H9 (cell line): ENCODE measurements around the gene DMRTA2. TPM values are rescaled to one million over a fixed set of nuclear protein-coding genes. Genes with fewer than 3 reads are reported as not detected.

Experiments
- DNase-seq: peaks from one replicate; pipeline ENCODE4 v3.0.0-alpha.2; 2017
- H2AFZ ChIP-seq: one replicate; pipeline ENCODE4 v1.6.1; 2013; ENCODE audit warnings: mild to moderate bottlenecking, low read length, control low read depth, moderate library complexity
- H2AK5ac ChIP-seq: 2 replicates; pipeline ENCODE4 v1.6.1; 2013; ENCODE audit warnings: low read length, control low read depth, mixed read lengths; ENCODE audit not compliant: insufficient read length
- H2BK120ac ChIP-seq: one replicate; pipeline ENCODE4 v1.6.1; 2013; ENCODE audit warnings: low read depth, mild to moderate bottlenecking, low read length, control low read depth, inconsistent platforms; ENCODE audit not compliant: poor library complexity, severe bottlenecking
- H2BK12ac ChIP-seq: 2 replicates; pipeline ENCODE4 v1.6.1; 2013; ENCODE audit warnings: low read length, control low read depth, mixed read lengths, low read depth; ENCODE audit not compliant: insufficient read length
- H2BK15ac ChIP-seq: 2 replicates; pipeline ENCODE4 v1.6.1; 2013; ENCODE audit warnings: low read depth, low read length, control low read depth
- H2BK20ac ChIP-seq: one replicate; pipeline ENCODE4 v1.6.1; 2013; ENCODE audit warnings: low read depth, mild to moderate bottlenecking, low read length, control low read depth, inconsistent platforms; ENCODE audit not compliant: poor library complexity, severe bottlenecking
- H2BK5ac ChIP-seq: 2 replicates; pipeline ENCODE4 v1.6.1; 2013; ENCODE audit warnings: low read length, control low read depth, mixed read lengths; ENCODE audit not compliant: insufficient read length
- H3K14ac ChIP-seq: 2 replicates; pipeline ENCODE4 v1.6.1; 2013; ENCODE audit warnings: low read length, control low read depth; ENCODE audit not compliant: insufficient read depth
- H3K18ac ChIP-seq: 2 replicates; pipeline ENCODE4 v1.6.1; 2013; ENCODE audit warnings: low read depth, mild to moderate bottlenecking, mixed read lengths, low read length, control low read depth; ENCODE audit not compliant: insufficient read length
- H3K23ac ChIP-seq: 2 replicates; pipeline ENCODE4 v1.6.1; 2013; ENCODE audit warnings: low read length, control low read depth, mixed read lengths, low read depth; ENCODE audit not compliant: insufficient read length
- H3K23me2 ChIP-seq: 2 replicates; pipeline ENCODE4 v1.6.1; 2013; ENCODE audit warnings: low read depth, mild to moderate bottlenecking, mixed read lengths, low read length, control low read depth; ENCODE audit not compliant: insufficient read length, poor library complexity, severe bottlenecking
- H3K27ac ChIP-seq: 2 replicates; pipeline ENCODE4 v1.5.1; 2013; ENCODE audit warnings: low read length, control low read depth, mixed read lengths, low read depth; ENCODE audit not compliant: insufficient read length
- H3K27me3 ChIP-seq: 2 replicates; pipeline ENCODE4 v1.6.1; 2013; ENCODE audit warnings: low read length, control low read depth, inconsistent platforms; ENCODE audit not compliant: insufficient read depth
- H3K4ac ChIP-seq: 2 replicates; pipeline ENCODE4 v1.6.1; 2013; ENCODE audit warnings: low read depth, mild to moderate bottlenecking, control low read depth, inconsistent platforms, low read length, moderate library complexity
- H3K4me1 ChIP-seq: 2 replicates; pipeline ENCODE4 v1.6.1; 2013; ENCODE audit warnings: low read length, control low read depth, inconsistent platforms; ENCODE audit not compliant: insufficient read depth
- H3K4me2 ChIP-seq: 2 replicates; pipeline ENCODE4 v1.6.1; 2013; ENCODE audit warnings: low read length, control low read depth, mixed read lengths; ENCODE audit not compliant: insufficient read length, insufficient read depth
- H3K56ac ChIP-seq: 2 replicates; pipeline ENCODE4 v1.6.1; 2013; ENCODE audit warnings: low read depth, mild to moderate bottlenecking, mixed read lengths, low read length, control low read depth; ENCODE audit not compliant: insufficient read length
- H3K79me1 ChIP-seq: 2 replicates; pipeline ENCODE4 v1.6.1; 2013; ENCODE audit warnings: low read depth, mild to moderate bottlenecking, moderate library complexity, low read length, control low read depth, inconsistent platforms; ENCODE audit not compliant: insufficient read depth, poor library complexity, severe bottlenecking
- H3K79me2 ChIP-seq: 2 replicates; pipeline ENCODE4 v1.6.1; 2013; ENCODE audit warnings: low read length, control low read depth, inconsistent platforms; ENCODE audit not compliant: insufficient read depth
- H3K9ac ChIP-seq: 2 replicates; pipeline ENCODE4 v1.6.1; 2013; ENCODE audit warnings: low read length, control low read depth, mixed read lengths; ENCODE audit not compliant: insufficient read length; ENCODE audit errors: extremely low read depth
- H3K9me3 ChIP-seq: one replicate; pipeline ENCODE4 v1.6.1; 2013; ENCODE audit warnings: low read depth, low read length, inconsistent platforms; ENCODE audit not compliant: control insufficient read depth
- H3T11ph ChIP-seq: one replicate; pipeline ENCODE4 v1.6.1; 2013; ENCODE audit warnings: mild to moderate bottlenecking, low read length, control low read depth, inconsistent platforms
- H4K20me1 ChIP-seq: one replicate; pipeline ENCODE4 v1.6.1; 2013; ENCODE audit not compliant: control insufficient read depth, insufficient read length, insufficient read depth
- H4K5ac ChIP-seq: 2 replicates; pipeline ENCODE4 v1.6.1; 2013; ENCODE audit warnings: low read depth, mild to moderate bottlenecking, mixed read lengths, low read length, control low read depth; ENCODE audit not compliant: insufficient read length
- H4K8ac ChIP-seq: replicated peaks from 2 replicates; pipeline ENCODE4 v1.6.1; 2013; ENCODE audit warnings: low read length, control low read depth, mixed read lengths, low read depth; ENCODE audit not compliant: insufficient read length
- H4K91ac ChIP-seq: 2 replicates; pipeline ENCODE4 v1.6.1; 2013; ENCODE audit warnings: low read depth, mild to moderate bottlenecking, moderate library complexity, mixed read lengths, low read length, control low read depth; ENCODE audit not compliant: insufficient read length
- H3K27ac Mint-ChIP-seq, 3 experiments: 2 replicates in 2 of 3; 3 replicates in 1 of 3; pipeline ENCODE4 v1.8.0; 2020 to 2021; ENCODE audit warnings: mixed read lengths in 3 of 3, mild to moderate bottlenecking in 1 of 3, moderate library complexity in 1 of 3
- H3K27me3 Mint-ChIP-seq: 2 replicates; pipeline ENCODE4 v1.8.0; 2021; ENCODE audit warnings: low read depth, mild to moderate bottlenecking, moderate library complexity, mixed read lengths
- H3K36me3 Mint-ChIP-seq, 3 experiments: 2 replicates in 2 of 3; 3 replicates in 1 of 3; pipeline ENCODE4 v1.8.0; 2020 to 2021; ENCODE audit warnings: low read depth in 3 of 3, mixed read lengths in 3 of 3; ENCODE audit not compliant: insufficient read depth in 1 of 3
- H3K4me1 Mint-ChIP-seq, 2 experiments: 2 replicates each; pipeline ENCODE4 v1.8.0; 2020; ENCODE audit warnings: mixed read lengths in 2 of 2
- H3K4me3 Mint-ChIP-seq, 2 experiments: 2 replicates in 1 of 2; 3 replicates in 1 of 2; pipeline ENCODE4 v1.8.0; 2020 to 2021; ENCODE audit warnings: mild to moderate bottlenecking in 2 of 2, mixed read lengths in 2 of 2, moderate library complexity in 1 of 2
- H3K9me3 Mint-ChIP-seq, 2 experiments: 2 replicates in 1 of 2; 3 replicates in 1 of 2; pipeline ENCODE4 v1.8.0; 2020; ENCODE audit warnings: mild to moderate bottlenecking in 2 of 2, mixed read lengths in 2 of 2, moderate library complexity in 1 of 2
- CTCF ChIP-seq: fragments of 200-600 bp; sonication (generic); conservative IDR thresholded peaks from 3 replicates; pipeline ENCODE4 v1.8.0; 2021; ENCODE audit warnings: antibody characterized with exemption, mild to moderate bottlenecking
- WGBS: extraction: QIAGEN DNeasy Blood & Tissue Kit; methylation state at CpG from one replicate; pipeline ENCODE4 v1.1.7; 2013; ENCODE audit warnings: missing lambda C conversion rate, low lambda C conversion rate, mixed read lengths; ENCODE audit not compliant: insufficient read length; ENCODE audit errors: extremely low coverage; 5-methylcytosine and 5-hydroxymethylcytosine counted together
- total RNA-seq: library from RNA; stranded (reverse); gene quantifications from 2 replicates; pipeline ENCODE4 v1.2.1, GENCODE V29; 2021

DMRTA2 gene
- total RNA-seq, 1 experiment from 2014 or later: 0.11 TPM

DNA sequence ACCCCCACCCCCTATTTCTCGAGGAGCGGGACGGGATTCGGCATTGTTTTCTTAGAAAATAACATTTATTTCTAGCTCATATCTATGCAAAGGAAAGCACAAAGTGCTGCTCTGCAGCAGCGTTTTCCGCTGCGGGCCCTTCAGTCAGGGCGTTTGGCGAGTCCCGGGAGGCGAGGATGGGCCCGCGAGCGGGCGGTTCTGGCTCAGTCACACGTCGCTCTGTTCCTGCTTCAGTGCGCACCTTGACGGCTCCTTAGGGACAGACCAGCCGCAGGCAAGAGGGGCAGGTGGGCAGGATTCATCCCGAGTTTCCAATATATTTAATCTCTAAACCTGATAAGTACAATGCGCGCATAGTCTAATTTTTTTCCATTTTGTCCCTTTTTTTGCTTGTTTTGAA is 5.7 kb downstream of the DMRTA2 start:
- Histone ChIP-seq H4K91ac (no peak overlapping the region), H3K4me1 (no peaks in the 10 kb centered on the region), H4K20me1 (no peaks in the 10 kb centered on the region), H3T11ph (no peak overlapping the region), H3K79me1 (no peaks in the 10 kb centered on the region), H3K23ac (no peak overlapping the region), H3K27ac (no peak overlapping the region), H3K79me2 (no peaks in the 10 kb centered on the region), H3K27me3 (peaks cover 93% of the 10 kb centered on the region), H2BK120ac (no peak overlapping the region), H3K23me2 (peaks cover 12% of the 10 kb centered on the region), H2AFZ (no peak overlapping the region), H2BK20ac (no peak overlapping the region), H3K4me2 (peak overlapping the region; percentile 75), H3K4ac (no peak overlapping the region), H2BK12ac (no peak overlapping the region), H2AK5ac (no peak overlapping the region), H3K9me3 (no peaks in the 10 kb centered on the region), H4K8ac (no peak overlapping the region), H2BK5ac (no peak overlapping the region), H3K9ac (no peak overlapping the region), H3K14ac (no peak overlapping the region), H4K5ac (no peak overlapping the region), H3K56ac (no peak overlapping the region), H2BK15ac (no peak overlapping the region), H3K18ac (no peak overlapping the region)
- Mint-ChIP-seq H3K9me3 (peaks cover 9 to 12% of the 10 kb centered on the region in 2 experiments; a peak in 4 of 5 replicates), H3K27ac (no peak overlapping the region), H3K4me1 (peaks cover 27 to 40% of the 10 kb centered on the region in 2 experiments), H3K36me3 (peaks cover 0 to 2% (median 0%) of the 10 kb centered on the region in 3 experiments; a peak in 3 of 7 replicates), H3K4me3 (peak overlapping the region; percentile 14 to 85; a peak in 4 of 5 replicates), H3K27me3 (peaks cover 98% of the 10 kb centered on the region)
- no CpG with 5 or more reads among the region's 23 CpGs for WGBS
- peak; percentile 30 for DNase-seq
- TF ChIP-seq CTCF: no peak
